ENCODE data around the gene HS1BP3.

Gene HS1BP3

GRCh38 chr2:20568501-20569463 is 82.1 kb downstream of the HS1BP3 start:
- Histone ChIP-seq H3K4me1 (ENCODE audit: low read depth, poor library complexity, severe bottlenecking) (no peaks in the 10 kb centered on the region), H2AFZ (ENCODE audit: low read depth) (no peak overlapping the region), H3K27ac (no peak overlapping the region), H3K27me3 (ENCODE audit: insufficient read depth, low read depth) (no peaks in the 10 kb centered on the region), H4K20me1 (ENCODE audit: insufficient read depth) (no peaks in the 10 kb centered on the region), H3K4me2 (no peak overlapping the region), H3K79me2 (ENCODE audit: insufficient read depth, low read depth) (no peaks in the 10 kb centered on the region), H3K9ac (no peak overlapping the region), H3K36me3 (ENCODE audit: insufficient read depth) (no peaks in the 10 kb centered on the region), H3K4me3 (IDR thresholded peaks at IDR 0.05; ENCODE audit: insufficient read depth, low read depth, low read length) (no peak overlapping the region)
- TF ChIP-seq, protein P1, sequence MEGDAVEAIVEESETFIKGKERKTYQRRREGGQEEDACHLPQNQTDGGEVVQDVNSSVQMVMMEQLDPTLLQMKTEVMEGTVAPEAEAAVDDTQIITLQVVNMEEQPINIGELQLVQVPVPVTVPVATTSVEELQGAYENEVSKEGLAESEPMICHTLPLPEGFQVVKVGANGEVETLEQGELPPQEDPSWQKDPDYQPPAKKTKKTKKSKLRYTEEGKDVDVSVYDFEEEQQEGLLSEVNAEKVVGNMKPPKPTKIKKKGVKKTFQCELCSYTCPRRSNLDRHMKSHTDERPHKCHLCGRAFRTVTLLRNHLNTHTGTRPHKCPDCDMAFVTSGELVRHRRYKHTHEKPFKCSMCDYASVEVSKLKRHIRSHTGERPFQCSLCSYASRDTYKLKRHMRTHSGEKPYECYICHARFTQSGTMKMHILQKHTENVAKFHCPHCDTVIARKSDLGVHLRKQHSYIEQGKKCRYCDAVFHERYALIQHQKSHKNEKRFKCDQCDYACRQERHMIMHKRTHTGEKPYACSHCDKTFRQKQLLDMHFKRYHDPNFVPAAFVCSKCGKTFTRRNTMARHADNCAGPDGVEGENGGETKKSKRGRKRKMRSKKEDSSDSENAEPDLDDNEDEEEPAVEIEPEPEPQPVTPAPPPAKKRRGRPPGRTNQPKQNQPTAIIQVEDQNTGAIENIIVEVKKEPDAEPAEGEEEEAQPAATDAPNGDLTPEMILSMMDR (conservative IDR thresholded peaks at IDR 0.05; ENCODE audit: low read depth, low read length) = no peak

DNA sequence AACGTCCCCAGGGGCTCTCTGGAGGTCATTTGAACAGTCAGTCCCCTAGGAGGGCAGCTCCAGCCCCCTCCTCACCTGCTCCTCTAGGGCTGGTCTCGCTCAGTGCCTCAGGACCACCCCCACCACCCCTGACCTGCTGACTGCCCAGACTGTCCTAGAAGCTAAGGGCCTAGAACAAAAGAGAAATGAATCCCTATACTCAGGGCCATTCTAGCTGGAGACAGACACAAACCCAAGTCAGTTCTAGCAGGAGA is 83.0 kb downstream of the HS1BP3 start:
- no peaks in the 10 kb centered on the region for H3K4me1 ChIP-seq (ENCODE audit: low read depth, poor library complexity, severe bottlenecking)
- H3K4me3 ChIP-seq (IDR thresholded peaks at IDR 0.05; ENCODE audit: insufficient read depth, low read depth, low read length) = no peak overlapping the region
- no peak overlapping the region for H2AFZ ChIP-seq (ENCODE audit: low read depth)
- no peak overlapping the region for H3K4me2 ChIP-seq
- H3K36me3 ChIP-seq (ENCODE audit: insufficient read depth) = no peaks in the 10 kb centered on the region
- H4K20me1 ChIP-seq (ENCODE audit: insufficient read depth) = no peaks in the 10 kb centered on the region
- H3K79me2 ChIP-seq (ENCODE audit: insufficient read depth, low read depth) = no peaks in the 10 kb centered on the region
- TF ChIP-seq, protein P1 (conservative IDR thresholded peaks at IDR 0.05; ENCODE audit: low read depth, low read length) = no peak
- no peak overlapping the region for H3K9ac ChIP-seq
- H3K27ac ChIP-seq = no peak overlapping the region
- no peaks in the 10 kb centered on the region for H3K27me3 ChIP-seq (ENCODE audit: insufficient read depth, low read depth)

Data from KMS-11 (cell line).